HFFc6 (cell line): ENCODE data around the gene POU6F1. TPM values are rescaled to one million over a fixed set of nuclear protein-coding genes. Genes with fewer than 3 reads are reported as not detected.

Experiments
- DNase-seq: peaks from one replicate; pipeline ENCODE4 v3.0.0-alpha.2; 2018
- H3K27ac Mint-ChIP-seq: 2 replicates; pipeline ENCODE4 v1.8.0; 2020; ENCODE audit warnings: mild to moderate bottlenecking, mixed read lengths
- H3K27me3 Mint-ChIP-seq: 2 replicates; pipeline ENCODE4 v1.8.0; 2021; ENCODE audit warnings: mild to moderate bottlenecking, moderate library complexity, mixed read lengths; ENCODE audit not compliant: insufficient read depth
- H3K36me3 Mint-ChIP-seq: 2 replicates; pipeline ENCODE4 v1.8.0; 2021; ENCODE audit warnings: low read depth, mixed read lengths
- H3K4me1 Mint-ChIP-seq: 2 replicates; pipeline ENCODE4 v1.8.0; 2020; ENCODE audit warnings: low read depth, mixed read lengths
- H3K4me3 Mint-ChIP-seq: 2 replicates; pipeline ENCODE4 v1.8.0; 2020; ENCODE audit warnings: mild to moderate bottlenecking, moderate library complexity, mixed read lengths
- H3K9me3 Mint-ChIP-seq: 2 replicates; pipeline ENCODE4 v1.8.0; 2020; ENCODE audit warnings: mild to moderate bottlenecking, mixed read lengths
- total RNA-seq, 6 experiments: library from RNA; stranded (reverse); fragmentation: NEBNext Ultra II Directional; extraction: Animal tissue kit (Norgen Biotek cat#: 25700); gene quantifications; 2 replicates in 1 of 6; 3 replicates in 5 of 6; pipeline ENCODE4 v1.2.3, GENCODE V29; 2021
- TF ChIP-seq, protein P1 (sequence below): fragments of 200-600 bp; sonication (generic); IDR thresholded peaks from 2 replicates; pipeline ENCODE4 v1.5.0; 2021; ENCODE audit warnings: antibody characterized with exemption, mild to moderate bottlenecking

Gene POU6F1
- total RNA-seq, 6 experiments from 2014 or later, result 3.6 to 5.8 (median 4.2) TPM

- Mint-ChIP-seq H3K4me1 (peaks cover 10% of the 10 kb centered on the region), H3K27me3 (peaks cover under 1% of the 10 kb centered on the region), H3K27ac (no peak overlapping the region), H3K4me3 (no peak overlapping the region), H3K9me3 (peaks cover 4% of the 10 kb centered on the region; the same call in 1 of the 2 replicates), H3K36me3 (0 out of 2 replicates have a peak, but pooled peaks cover 6% of the 10 kb centered on the region)
- DNase-seq, result no peak
- TF ChIP-seq, protein P1, sequence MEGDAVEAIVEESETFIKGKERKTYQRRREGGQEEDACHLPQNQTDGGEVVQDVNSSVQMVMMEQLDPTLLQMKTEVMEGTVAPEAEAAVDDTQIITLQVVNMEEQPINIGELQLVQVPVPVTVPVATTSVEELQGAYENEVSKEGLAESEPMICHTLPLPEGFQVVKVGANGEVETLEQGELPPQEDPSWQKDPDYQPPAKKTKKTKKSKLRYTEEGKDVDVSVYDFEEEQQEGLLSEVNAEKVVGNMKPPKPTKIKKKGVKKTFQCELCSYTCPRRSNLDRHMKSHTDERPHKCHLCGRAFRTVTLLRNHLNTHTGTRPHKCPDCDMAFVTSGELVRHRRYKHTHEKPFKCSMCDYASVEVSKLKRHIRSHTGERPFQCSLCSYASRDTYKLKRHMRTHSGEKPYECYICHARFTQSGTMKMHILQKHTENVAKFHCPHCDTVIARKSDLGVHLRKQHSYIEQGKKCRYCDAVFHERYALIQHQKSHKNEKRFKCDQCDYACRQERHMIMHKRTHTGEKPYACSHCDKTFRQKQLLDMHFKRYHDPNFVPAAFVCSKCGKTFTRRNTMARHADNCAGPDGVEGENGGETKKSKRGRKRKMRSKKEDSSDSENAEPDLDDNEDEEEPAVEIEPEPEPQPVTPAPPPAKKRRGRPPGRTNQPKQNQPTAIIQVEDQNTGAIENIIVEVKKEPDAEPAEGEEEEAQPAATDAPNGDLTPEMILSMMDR, result no peak
Observed at GRCh38 chr12:51209259-51209658, 8.6 kb downstream of the POU6F1 start.

DNA sequence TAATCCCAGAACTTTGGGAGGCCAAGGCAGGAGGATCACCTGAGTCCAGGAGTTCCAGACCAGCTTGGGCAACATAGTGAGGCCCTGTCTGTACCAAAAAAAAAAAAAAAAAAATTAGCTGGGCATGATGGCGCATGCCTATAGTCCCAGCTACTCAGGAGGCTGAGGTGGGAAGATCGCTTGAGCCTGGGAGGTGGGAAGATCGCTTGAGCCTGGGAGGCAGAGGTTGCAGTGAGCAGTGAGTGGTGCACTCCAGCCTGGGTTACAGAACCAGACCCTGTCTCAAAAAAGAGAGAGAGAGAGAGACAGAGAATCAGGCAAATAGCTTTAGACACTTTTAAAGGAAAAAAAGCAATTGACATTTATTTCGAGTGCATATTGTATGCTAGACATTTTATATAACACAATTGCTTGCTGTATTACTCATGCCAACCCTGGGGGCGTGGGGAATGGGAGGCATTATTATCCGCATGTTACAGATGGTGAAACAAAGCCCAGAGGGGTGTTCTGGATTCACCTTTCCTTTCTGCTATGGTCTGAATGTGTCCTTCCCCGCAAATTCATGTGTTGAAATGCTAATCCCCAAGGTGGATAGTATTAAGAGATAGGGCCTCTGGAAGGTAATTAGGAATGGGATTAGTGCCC lies 9.7 kb downstream of the POU6F1 start:
- Mint-ChIP-seq H3K4me1 (peaks cover 8% of the 10 kb centered on the region), H3K27ac (no peak overlapping the region)

GRCh38 chr12:51205350-51205749 lies 12.5 kb downstream of the POU6F1 start:
- TF ChIP-seq, protein P1, result no peak

More for the DNA sequence above, 9.7 kb downstream of the POU6F1 start:
- Mint-ChIP-seq H3K27me3 (no peaks in the 10 kb centered on the region; the same call in 1 of the 2 replicates), H3K9me3 (peaks cover 4% of the 10 kb centered on the region; the same call in 1 of the 2 replicates), H3K36me3 (0 out of 2 replicates have a peak, but pooled peaks cover 5% of the 10 kb centered on the region), H3K4me3 (no peak overlapping the region)
- TF ChIP-seq, protein P1, result no peak
- no peak for DNase-seq

DNA sequence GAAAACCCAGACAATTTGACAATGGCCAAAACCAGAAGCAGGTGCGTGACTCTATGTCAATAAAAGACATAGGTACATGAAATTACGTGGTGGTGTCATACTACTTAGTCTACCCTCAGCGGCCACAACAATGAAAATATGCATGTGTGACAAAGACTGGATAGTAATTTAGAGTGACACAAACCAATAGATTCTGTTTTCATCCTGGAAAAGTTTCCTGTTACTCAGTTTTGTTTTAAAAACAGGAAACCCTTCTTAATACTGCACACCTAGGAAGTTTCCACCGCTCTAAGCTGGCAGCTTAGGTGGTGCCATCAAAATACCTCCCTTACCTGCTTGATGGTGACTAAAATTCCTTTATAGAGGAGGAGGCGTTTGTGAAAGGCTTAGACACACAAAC lies 15.1 kb downstream of the POU6F1 start:
- TF ChIP-seq, protein P1, result no peak
- peaks cover 4% of the 10 kb centered on the region; the same call in 1 of the 2 replicates for H3K9me3 Mint-ChIP-seq
- no peak overlapping the region for H3K4me3 Mint-ChIP-seq
- peaks cover 8% of the 10 kb centered on the region for H3K4me1 Mint-ChIP-seq
- peaks cover 2% of the 10 kb centered on the region for H3K27me3 Mint-ChIP-seq
- H3K27ac Mint-ChIP-seq, result no peak overlapping the region
- DNase-seq, result no peak
- 0 out of 2 replicates have a peak, but pooled peaks cover 5% of the 10 kb centered on the region for H3K36me3 Mint-ChIP-seq

More at GRCh38 chr12:51205350-51205749, 12.5 kb downstream of the POU6F1 start:
- Mint-ChIP-seq H3K36me3 (0 out of 2 replicates have a peak, but pooled peaks cover 5% of the 10 kb centered on the region), H3K4me1 (peaks cover 8% of the 10 kb centered on the region), H3K27me3 (no peaks in the 10 kb centered on the region; the same call in 1 of the 2 replicates), H3K4me3 (no peak overlapping the region), H3K9me3 (peaks cover 4% of the 10 kb centered on the region; the same call in 1 of the 2 replicates), H3K27ac (no peak overlapping the region)
- no peak for DNase-seq

- Mint-ChIP-seq H3K27me3 (peaks cover 2% of the 10 kb centered on the region), H3K4me3 (no peak overlapping the region), H3K36me3 (0 out of 2 replicates have a peak, but pooled peaks cover 5% of the 10 kb centered on the region), H3K4me1 (peaks cover 8% of the 10 kb centered on the region), H3K9me3 (peaks cover 4% of the 10 kb centered on the region; the same call in 1 of the 2 replicates), H3K27ac (no peak overlapping the region)
- no peak for DNase-seq
- TF ChIP-seq, protein P1, result no peak
Observed at GRCh38 chr12:51200806-51201205, 17.1 kb downstream of the POU6F1 start.
